KOPT-K1 (cell line): ENCODE data around the gene TMEM108.

Experiments used
- H3K27ac ChIP-seq: fragments of 200-600 bp; sonication (generic); 2 replicates; pipeline ENCODE4 v1.5.1; 2016; ENCODE audit warnings: antibody characterized with exemption, mild to moderate bottlenecking, low read depth, low read length; ENCODE audit not compliant: poor library complexity, severe bottlenecking
- H3K36me3 ChIP-seq: fragments of 200-600 bp; sonication (generic); 2 replicates; pipeline ENCODE4 v1.5.1; 2017; ENCODE audit warnings: antibody characterized with exemption, mild to moderate bottlenecking, low read length, moderate library complexity; ENCODE audit not compliant: insufficient read depth
- H3K9me3 ChIP-seq: fragments of 200-600 bp; sonication (generic); 2 replicates; pipeline ENCODE4 v1.5.1; 2017; ENCODE audit warnings: antibody characterized with exemption, low read length, mild to moderate bottlenecking; ENCODE audit not compliant: insufficient read depth, poor library complexity, severe bottlenecking

Gene TMEM108

GRCh38 chr3:133273346-133273745 is 235.2 kb downstream of the TMEM108 start:
- H3K27ac ChIP-seq, result no peak overlapping the region
- H3K9me3 ChIP-seq, result no peaks in the 10 kb centered on the region

GRCh38 chr3:133274477-133274876 is 236.3 kb downstream of the TMEM108 start:
- Histone ChIP-seq H3K27ac (no peak overlapping the region), H3K36me3 (no peaks in the 10 kb centered on the region), H3K9me3 (no peaks in the 10 kb centered on the region)

More at GRCh38 chr3:133273346-133273745, 235.2 kb downstream of the TMEM108 start:
- H3K36me3 ChIP-seq, result no peaks in the 10 kb centered on the region

DNA sequence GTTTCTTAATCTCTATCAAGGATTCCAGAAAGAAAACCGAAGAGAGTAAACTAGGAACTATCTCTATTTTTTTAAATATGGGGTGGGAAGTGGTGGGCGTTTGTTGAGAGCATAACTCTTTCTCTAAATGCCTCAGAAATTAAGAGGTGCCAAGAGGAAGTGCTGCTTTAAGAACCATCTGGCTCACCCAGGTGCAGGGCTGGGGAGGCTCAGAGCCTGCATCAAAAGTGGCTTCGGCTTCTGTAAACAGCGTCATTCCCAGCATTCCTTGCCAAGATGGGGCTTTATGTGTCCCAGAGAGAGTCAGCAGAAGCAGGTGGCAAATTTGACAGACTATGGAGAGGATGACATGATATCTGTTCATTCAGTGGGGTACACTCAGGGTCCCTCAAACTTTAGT is 238.4 kb downstream of the TMEM108 start:
- Histone ChIP-seq H3K27ac (no peak overlapping the region), H3K36me3 (no peaks in the 10 kb centered on the region), H3K9me3 (no peaks in the 10 kb centered on the region)

DNA sequence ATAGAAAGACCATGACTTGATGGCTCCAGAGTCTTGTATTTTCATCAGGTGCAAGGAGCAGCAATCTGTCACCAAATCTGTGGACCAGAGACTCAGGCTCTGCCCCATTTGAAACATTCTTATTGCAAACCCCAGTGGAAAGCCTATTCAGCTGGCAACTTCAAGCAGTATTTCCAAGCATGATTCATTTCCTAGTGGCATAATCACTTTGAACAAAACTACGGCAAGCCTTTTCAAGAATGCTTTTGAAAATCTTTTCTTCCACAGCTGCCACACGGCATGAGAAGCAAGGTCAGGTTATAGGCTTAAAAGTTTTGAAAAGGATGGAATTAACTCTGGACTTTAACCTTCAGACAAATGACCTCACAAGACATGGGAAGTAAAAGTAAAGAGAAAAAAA is 239.6 kb downstream of the TMEM108 start:
- H3K36me3 ChIP-seq, result no peaks in the 10 kb centered on the region
- H3K9me3 ChIP-seq, result no peaks in the 10 kb centered on the region
- no peak overlapping the region for H3K27ac ChIP-seq

DNA sequence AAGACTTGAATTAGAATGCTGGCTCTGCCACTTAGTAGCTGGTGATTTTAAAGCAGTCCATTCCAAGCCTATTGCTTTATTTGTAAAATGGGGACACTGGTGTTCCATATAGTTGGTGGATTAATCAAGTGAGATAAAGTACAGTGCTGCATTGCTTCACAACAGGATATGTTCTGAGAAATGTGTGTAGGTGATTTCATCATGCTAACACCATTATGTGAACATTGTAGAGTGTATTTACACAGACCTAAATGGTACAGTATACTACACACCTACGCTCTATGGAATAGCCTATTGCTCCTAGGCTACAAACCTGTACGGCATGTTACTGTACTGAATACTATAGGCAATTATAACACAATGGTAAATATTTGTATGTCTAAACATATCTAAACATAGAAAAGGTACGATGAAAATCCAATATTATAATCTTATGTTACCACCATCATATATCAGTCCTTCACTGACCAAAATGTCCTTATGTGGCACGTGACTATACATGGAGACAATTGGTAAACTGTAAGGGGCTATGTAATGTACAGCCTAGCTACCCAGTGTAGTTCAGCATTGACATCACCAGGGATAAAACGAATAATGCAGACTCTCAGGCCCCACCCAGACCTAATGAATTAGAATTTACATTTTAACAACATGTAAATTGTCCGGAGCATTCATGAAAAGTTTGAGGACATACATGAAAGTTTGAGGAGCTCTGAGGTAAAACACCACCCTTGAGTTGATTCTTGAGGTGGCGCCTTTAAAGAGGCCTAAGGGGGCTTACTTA is 240.3 kb downstream of the TMEM108 start:
- H3K9me3 ChIP-seq, result no peaks in the 10 kb centered on the region
- H3K27ac ChIP-seq, result no peak overlapping the region
- no peaks in the 10 kb centered on the region for H3K36me3 ChIP-seq

DNA sequence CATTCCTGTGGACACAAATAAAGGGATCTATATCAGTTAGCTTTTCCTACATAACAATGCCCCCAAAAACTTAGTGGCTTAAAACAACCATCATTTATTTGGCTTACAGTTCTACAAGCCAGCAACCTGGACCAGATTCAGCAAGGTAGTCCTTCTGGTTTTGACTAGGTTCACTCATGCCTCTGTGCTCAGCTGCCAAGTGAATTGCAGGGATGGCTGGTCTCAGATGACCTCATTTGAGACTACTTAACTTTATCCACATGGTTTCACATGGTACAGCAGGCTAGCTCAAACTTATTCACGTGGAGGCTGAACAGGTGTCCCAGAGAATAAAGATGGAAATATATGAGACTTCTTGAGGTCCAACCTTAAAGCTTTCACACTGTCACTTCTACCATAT is 242.4 kb downstream of the TMEM108 start:
- Histone ChIP-seq H3K9me3 (no peaks in the 10 kb centered on the region), H3K36me3 (no peaks in the 10 kb centered on the region), H3K27ac (no peak overlapping the region)

DNA sequence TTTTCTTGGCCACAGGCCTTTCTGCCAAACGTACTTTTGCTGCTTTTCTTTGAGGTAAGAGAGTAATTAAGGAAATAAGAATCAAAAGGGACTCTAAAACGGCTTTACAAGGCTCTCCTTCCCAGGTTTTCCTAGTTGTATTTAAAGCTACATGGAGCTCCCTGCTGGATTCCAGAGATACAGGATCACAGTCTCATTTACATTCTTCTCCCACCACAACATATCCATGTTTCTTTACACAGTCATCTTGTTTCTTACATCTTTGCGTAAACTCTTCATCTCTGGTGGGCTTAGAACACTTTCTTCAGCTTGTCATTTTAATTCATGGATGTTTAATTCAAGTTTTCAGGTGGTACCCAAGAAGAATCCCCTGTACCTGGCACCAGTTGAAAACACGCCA is 244.0 kb downstream of the TMEM108 start:
- Histone ChIP-seq H3K9me3 (no peaks in the 10 kb centered on the region), H3K36me3 (no peaks in the 10 kb centered on the region), H3K27ac (no peak overlapping the region)

DNA sequence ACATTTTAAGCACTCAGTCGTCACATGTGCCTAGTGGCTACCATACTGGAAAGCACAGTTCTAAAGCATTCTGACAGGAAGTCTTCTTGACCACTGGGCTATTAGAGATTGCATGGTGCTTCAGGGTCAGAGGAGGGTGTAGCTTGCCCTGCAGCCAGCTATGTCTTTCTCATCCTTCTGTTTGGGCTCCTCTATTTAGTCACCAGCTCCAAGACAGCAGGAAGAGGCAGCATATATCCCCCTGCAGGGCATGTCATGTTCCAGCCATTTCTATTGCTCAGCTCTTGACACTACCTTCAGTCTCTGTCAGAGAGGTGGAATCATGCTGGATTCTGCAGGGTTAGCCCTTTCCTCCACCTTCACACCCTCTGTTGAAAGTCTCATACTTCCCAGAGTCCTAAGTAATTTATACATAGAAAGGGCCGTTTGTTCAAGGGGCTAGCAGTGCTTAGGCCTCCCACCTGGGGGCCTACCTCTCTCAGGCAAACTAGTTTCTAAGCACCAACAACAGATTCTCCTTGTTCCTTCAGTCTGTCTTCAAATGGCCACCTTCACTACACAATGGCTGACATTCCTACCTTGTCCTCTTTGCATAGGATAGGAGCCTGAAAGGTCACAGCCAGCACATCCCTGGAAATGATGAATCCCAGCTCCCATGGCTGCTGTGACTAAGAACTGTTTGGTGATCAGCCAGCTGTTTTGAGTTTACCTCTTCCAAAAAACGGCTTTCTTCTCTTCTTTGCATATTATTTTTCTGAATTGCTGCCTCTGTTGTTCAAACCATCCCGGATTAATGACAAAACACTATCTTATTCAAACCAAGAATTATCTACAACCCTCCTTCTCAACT is 246.0 kb downstream of the TMEM108 start:
- Histone ChIP-seq H3K27ac (no peak overlapping the region), H3K36me3 (no peaks in the 10 kb centered on the region), H3K9me3 (no peaks in the 10 kb centered on the region)

- H3K27ac ChIP-seq, result no peak overlapping the region
- H3K36me3 ChIP-seq, result no peaks in the 10 kb centered on the region
- no peaks in the 10 kb centered on the region for H3K9me3 ChIP-seq
Measured at GRCh38 chr3:133289322-133289721, 251.1 kb downstream of the TMEM108 start.

GRCh38 chr3:133292296-133292695 is 254.1 kb downstream of the TMEM108 start:
- H3K36me3 ChIP-seq, result no peaks in the 10 kb centered on the region
- H3K9me3 ChIP-seq, result no peaks in the 10 kb centered on the region
- H3K27ac ChIP-seq, result no peak overlapping the region

DNA sequence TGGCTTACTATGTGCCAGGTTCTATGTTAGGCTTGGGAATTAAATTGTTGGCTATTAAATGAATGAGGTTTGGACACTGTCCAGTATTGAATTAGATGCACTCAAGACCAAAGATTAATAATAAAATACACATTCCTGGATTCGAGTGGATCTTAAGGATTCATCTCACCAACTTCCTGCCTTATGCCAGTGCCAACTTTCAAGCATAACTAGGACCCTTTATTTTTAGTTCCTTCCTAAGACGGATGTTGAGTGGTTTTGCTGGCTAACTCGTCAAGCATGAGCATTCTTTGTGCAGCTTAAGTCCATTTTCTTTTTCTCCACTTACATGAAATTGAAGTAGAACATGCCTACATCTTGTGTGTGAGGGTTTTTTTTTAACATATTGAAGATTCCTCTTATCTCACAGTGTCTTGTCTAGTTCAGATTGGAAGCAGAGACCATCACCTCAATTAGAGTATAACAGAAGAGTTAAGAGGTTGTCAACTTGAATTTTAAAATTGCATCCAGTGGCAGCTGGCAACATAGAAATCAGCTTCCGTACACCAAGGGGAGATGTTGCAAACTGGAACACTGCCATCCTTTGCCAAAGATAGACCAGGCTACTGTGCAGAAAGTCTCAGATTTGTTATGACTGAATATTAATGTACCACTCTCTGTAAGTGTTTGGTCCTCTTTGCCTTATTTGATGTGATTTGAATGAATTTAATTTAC is 255.4 kb downstream of the TMEM108 start:
- no peaks in the 10 kb centered on the region for H3K36me3 ChIP-seq
- no peak overlapping the region for H3K27ac ChIP-seq
- no peaks in the 10 kb centered on the region for H3K9me3 ChIP-seq

DNA sequence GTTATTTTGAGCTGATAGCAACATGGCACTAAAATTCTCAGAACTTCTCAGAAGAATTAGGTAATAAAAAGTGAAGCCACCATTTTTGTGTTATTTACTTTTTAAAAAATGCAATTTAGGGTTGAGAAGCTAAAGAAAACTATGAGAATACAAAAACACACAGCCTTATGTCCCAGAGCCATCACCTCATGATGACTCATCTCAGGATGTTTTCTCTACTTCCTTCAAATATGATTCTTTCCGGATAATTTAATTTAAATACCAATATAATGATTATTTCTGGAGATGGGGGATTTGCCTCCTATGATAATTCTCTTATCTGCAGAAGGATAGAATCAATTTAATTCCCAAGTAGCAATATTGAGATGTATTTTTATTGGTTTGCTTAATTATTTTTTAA is 256.1 kb downstream of the TMEM108 start:
- no peaks in the 10 kb centered on the region for H3K9me3 ChIP-seq
- H3K36me3 ChIP-seq, result no peaks in the 10 kb centered on the region
- H3K27ac ChIP-seq, result no peak overlapping the region

DNA sequence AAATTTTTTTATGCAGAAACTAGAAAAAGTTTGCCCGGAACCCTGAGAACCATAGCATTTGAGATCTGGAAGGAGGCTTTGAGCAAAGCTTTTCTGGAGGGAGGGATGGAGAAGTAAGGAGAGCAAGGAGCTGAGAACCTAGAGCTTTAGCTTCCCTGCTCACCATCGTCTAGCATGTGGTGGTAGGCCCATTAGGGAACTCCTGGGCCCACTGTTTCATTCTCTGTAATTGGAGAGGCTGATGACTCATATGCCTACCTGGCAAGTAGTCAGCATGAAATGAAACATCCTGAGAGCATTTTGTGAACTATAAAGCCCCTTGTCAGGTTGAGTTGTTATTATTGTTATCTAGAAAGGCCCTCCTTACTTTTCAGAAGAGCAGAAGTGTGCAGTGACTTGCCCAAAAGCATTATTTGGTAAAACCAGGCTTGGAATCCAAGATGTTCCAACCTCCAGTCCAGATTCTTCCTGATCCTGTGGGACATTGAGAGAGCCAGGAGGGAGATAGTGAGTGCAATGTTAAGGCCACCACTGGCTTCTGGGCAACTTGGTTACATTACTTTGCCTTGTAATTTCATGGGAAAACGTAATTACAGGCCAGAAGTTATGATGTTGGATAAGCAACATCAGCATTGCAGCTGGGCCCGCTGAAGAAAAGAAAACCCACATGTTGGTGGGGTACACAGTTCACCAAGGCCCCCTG is 257.2 kb downstream of the TMEM108 start:
- H3K9me3 ChIP-seq, result no peaks in the 10 kb centered on the region
- no peaks in the 10 kb centered on the region for H3K36me3 ChIP-seq
- H3K27ac ChIP-seq, result no peak overlapping the region

DNA sequence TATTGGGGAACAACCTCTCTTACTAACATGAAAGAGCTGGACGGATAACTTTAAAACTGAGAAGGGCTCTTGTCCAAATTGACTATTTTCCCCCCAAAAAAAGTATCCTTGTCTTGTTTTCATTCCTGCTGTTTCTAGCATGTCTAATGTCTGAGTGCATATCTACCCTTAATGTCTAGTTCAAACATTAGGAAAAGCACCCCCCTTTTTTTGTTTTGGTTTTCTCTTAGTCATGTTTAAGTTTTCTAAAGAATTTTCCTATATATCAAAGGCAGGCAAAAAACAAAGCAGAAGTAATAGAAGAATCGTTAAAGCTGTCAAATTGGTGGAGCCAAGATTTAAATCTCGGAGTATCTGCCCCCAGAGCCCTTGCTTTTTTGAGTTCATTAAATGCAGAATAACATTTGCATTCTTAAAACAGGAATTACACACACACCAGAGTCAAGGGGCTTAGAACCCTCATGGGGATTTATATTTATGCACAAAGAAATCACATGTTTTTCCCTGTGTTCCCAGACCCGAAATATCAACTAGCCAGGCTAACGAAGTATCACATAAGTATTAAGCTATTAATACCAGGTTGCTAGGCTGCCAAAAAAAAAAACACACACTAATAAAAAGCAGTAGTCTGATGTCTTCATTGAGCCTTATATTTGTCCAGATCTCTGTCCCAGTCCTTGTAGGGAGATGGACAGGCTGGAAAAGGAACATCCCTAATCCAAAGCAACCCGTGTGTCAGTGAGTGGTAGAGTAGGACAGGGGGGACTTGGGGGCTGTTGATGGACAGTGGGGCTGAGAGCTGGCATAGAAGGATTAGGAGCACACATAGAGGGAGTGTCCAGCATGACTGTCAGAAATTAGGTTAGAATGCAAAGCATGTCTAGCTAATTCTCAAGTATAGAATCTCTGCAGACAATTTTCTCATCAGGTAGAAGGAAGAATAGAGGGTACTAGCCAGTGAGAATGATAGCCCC is 258.0 kb downstream of the TMEM108 start:
- Histone ChIP-seq H3K36me3 (no peaks in the 10 kb centered on the region), H3K27ac (no peak overlapping the region), H3K9me3 (no peaks in the 10 kb centered on the region)
